Measurements from ENCODE around the gene SCAND1.
"Not testable (repeated sequence)": the region's sequence is repeated elsewhere in the genome, so short reads cannot be mapped to it uniquely, and the experiment has no call there.

Gene SCAND1

GRCh38 chr20:35954200-35954906, at the start of gene SCAND1:
Gene SCAND1, minus strand, starts transcription at chr20:35954502. Its CDS starts 218 bp downstream, at chr20:35954284.
- peak; percentile 91 to 92 for DNase-seq (ENCODE audit: low read depth in 2 of 2)

DNA sequence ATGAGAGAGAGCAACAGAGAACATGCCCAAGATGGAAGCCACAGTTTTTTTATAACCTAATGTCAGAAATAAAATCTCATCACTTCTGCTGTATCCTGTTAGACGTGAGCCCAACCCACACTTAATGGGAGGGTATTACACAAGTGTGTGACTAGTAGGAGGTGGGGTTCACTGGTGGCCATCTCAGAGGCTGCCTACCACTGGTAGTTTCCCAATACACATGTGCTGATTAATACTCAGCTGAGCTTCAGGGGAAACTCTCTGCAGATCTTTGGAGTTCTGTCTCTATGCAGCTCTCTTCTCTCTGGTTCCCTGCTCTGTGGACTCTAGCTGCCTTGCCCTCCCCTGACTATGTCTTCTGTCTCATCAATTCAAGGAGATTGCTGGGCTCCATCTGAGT, 49.7 kb upstream of the SCAND1 start:
- DNase-seq (ENCODE audit: low read depth in 2 of 2) = no peak

DNA sequence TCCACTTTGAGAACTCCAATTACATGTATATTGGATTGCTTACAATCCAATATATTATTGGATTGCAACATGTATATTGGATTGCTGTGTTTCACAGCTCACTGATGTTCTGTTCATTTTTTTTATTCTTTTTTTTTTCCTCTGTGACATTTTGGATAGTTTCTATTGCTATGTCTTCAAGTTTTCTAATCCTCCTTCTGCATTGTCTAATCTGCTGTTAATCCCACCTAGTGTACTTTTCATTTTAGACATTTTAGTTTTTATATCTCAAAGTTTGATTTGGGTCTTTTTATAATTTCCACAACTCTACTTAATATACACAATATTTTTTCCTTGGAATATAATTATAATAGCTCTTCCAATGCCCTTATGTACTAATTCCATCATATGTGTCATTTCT, 48.6 kb upstream of the SCAND1 start:
- no peak for DNase-seq (ENCODE audit: low read depth in 2 of 2)

- DNase-seq (ENCODE audit: low read depth in 2 of 2) = not testable (repeated sequence)
Measured at GRCh38 chr20:36001331-36001730, 47.0 kb upstream of the SCAND1 start.

DNA sequence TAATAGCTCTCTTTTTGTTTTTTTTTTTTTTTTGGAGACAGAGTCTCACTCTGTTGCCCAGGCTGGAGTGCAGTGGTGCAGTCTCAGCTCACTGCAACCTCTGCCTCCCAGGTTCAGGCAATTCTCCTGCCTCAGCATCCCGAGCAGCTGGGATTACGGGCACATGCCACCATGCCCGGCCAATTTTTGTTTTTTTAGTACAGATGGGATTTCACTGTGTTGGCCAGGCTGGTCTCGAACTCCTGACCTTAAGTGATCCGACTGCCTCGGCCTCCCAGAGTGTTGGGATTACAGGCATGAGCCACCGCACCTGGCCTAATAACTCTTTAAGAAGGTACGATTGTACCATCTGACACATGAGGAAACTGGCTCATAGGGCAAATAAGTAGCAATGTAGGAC, 42.2 kb upstream of the SCAND1 start:
- DNase-seq (ENCODE audit: low read depth in 2 of 2) = not testable (repeated sequence)

DNA sequence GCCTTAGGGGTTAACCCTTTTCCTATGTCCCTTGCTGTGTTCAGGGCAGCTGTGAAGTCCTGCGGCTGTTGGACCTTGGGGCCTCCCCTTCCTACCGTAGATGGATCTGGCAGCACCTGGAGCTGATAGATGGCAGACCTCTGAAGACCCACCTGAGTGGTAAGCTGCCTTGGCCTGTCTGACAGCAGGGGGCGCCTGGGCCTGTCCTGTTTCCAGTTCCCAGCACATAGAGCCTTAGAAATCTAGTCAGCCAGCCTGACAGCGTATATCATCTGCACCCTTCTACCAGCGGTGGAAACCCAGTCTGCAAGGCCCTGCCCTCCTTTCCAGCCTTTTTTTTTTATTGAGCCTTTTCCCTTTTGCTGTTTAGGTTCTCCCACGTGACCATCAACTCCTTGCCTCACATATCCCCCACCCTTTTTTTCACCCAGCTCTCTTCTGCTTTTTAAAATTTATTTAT, 40.7 kb upstream of the SCAND1 start:
- peak; percentile 42 to 64 for DNase-seq (ENCODE audit: low read depth in 2 of 2)

DNA sequence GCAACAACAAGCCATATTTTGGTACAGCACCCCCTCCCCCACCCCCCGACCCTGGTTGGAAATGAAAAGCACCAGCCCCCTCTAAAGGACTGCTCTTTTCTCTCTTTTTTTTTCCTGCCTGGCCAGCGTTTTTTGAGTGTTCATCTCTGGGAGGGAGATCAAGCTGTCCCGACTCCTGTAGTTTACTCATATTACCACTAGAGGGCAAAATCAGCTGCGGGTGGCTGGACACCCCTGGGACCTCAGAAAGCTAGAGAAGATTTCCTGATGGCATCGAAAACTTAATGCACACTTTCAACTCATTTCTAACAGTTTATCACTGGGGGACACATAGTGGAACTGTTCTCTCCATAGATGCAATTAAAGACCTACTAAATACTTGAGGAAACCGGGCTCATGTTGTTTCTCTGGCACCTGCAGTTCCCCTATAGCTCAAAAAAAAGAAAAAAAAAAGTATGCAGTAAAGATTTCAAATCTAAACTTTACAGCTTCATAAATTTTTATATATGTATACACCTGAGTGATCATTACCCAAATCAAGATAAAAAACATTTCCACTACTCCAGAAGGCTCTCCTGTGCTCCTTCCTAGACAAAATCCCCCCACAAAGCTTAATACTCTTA, 38.5 kb upstream of the SCAND1 start:
- peak in 1 of 2 donors; percentile 17 for DNase-seq (ENCODE audit: low read depth in 2 of 2)

- no peak for DNase-seq (ENCODE audit: low read depth in 2 of 2)
Measured at GRCh38 chr20:35991142-35991771, 37.0 kb upstream of the SCAND1 start.

DNA sequence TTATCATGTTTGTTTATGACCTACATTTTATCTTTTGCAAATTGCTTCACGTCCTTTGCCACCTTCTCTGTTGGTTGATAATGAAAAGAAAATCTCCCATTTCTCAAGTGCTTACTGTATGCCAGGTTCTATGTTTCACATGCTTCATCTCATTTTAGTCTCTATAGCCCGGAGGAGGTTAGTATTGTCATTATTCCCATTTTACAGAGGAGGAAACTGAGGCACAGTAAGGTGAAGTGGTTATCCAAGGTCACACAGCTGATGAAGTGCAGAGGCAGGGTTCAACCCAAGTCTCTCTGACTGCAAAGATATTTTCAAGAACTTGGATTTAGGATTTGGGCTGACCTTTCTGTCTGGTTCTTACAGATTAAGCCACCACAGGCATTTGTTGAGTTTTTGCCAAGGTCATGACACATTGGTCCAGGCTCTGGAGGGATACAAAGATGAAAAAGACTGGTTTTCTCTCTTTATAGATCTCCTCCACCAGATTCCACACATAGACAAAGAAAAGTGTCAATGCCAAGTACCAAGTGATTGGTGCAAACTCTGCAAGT, 34.7 kb upstream of the SCAND1 start:
- DNase-seq (ENCODE audit: low read depth in 2 of 2) = no peak

DNA sequence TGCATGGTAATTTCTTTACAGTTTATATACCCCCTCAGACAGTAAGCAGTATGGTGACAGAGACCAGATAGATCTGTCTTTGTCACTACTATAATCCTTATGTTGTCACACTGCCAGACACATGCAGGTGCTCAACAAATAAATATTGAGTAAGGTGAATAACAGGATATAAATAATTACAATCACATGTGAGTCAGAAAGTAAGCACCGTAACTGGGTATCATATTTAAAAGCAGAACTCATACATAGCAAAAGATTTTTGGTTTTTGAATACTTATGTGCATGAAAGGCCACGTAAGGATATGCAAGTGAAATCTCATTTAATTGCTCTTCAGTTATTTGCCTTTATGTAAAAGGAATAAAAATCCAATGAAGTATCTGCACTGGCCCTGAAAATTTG, 31.5 kb upstream of the SCAND1 start:
- DNase-seq (ENCODE audit: low read depth in 2 of 2) = no peak

GRCh38 chr20:35984382-35984781, 30.1 kb upstream of the SCAND1 start:
- no peak for DNase-seq (ENCODE audit: low read depth in 2 of 2)

GRCh38 chr20:35981969-35982368, 27.7 kb upstream of the SCAND1 start:
- no peak for DNase-seq (ENCODE audit: low read depth in 2 of 2)

- DNase-seq (ENCODE audit: low read depth in 2 of 2) = no peak
Measured at GRCh38 chr20:35979544-35979943, 25.2 kb upstream of the SCAND1 start.

GRCh38 chr20:35978041-35978513, 23.8 kb upstream of the SCAND1 start:
- no peak for DNase-seq (ENCODE audit: low read depth in 2 of 2)

DNA sequence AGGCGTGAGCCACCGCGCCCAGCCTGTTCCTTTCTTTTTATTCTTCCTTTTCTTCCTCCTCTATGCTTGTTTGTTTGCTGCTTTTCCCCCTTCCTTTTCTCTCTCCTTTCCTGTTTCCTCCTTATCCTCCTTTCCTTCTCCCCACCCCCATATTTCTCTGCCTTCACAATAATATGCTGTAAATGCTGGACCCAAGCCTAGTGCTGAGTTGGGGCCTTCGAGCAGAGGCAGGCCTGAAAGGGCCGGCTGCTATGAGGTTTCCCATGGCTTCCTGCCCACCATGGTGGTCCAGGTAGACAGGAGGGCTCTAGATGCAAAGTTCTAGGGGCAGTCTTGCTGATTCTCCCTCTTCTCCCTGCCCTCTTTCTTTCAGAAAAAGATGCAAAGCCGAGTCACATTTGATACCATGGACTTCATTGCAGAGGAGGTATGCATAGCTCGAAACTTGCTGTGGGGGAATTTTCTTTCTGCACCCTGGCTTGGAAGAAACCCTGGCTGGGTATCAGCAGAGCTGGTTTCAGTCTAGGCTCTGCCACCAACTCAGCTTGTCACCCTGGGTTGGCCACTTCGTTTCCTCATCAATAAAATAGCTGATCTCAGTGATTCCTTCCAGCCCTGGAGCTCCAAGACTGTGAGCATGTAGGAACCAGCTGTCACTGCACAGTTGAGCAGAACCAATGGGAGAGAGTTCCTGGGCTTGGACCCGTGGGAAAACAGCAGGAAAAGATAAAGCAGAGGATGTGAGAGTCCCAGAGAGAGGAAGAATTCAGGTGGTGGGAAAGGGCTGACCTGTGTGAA, 21.5 kb upstream of the SCAND1 start:
- DNase-seq (ENCODE audit: low read depth in 2 of 2) = no peak

DNA sequence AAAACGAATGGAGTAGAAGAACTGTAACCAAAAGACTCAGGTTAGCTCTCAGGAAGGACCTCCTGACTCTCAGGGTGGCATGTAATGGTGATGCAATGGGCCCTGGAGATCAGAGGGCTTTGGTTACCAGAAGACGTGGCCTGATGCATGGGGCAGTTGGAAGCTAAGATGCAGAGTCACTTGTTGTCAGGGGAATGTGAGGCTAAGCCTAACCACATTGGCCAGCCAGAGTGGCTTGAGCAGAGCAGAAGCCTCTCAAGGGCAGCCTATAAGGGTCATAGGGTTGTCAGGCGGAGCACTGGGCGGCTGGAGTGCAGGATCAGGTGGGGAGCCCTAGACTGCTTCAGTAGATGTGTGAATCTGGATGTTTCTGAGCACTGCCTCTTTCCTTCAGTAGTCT, 20.0 kb upstream of the SCAND1 start:
- DNase-seq (ENCODE audit: low read depth in 2 of 2) = no peak

- DNase-seq (ENCODE audit: low read depth in 2 of 2) = no peak
Measured at GRCh38 chr20:35972462-35972861, 18.2 kb upstream of the SCAND1 start.

DNA sequence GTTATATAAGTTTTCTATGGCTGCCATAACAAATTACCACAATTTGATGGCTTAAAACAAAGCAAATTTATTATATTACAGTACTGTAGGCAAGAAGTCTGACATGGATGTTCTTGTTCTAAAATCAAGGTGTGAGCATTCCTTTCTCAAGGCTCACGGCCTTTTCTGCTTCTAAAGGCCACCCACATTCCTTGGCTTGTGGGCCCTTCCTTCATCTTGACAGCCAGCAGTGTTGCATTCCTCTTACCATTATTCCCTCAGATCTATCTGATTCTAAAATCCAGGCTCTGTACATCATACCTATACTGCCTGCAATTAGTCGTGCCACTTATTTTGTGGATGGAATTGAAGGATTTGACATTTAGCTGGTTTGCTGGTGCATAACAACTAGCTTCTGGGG, 17.7 kb upstream of the SCAND1 start:
- DNase-seq (ENCODE audit: low read depth in 2 of 2) = no peak

DNA sequence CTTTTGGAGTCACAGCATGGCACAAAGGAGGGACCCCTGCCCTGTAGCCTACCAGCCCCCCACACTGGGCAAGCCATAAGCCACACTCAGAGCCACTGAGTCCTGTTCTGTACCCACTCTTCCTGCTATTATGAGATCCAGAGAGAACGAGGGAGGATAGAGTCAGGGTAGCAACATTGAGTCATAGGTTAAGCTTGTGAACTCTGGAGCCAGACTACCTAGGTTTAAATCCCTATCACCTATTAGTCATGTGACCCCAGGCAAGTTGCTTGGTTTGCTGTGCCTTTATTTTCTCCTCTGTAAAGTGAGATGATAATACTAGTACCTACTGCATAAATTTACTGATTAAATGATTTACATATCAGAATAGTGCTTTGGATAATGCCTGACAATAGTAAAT, 14.6 kb upstream of the SCAND1 start:
- DNase-seq (ENCODE audit: low read depth in 2 of 2) = no peak

GRCh38 chr20:35967979-35968640, 13.8 kb upstream of the SCAND1 start, which contains the start of gene CNBD2:
Gene CNBD2, plus strand, starts transcription at chr20:35968590. Its CDS starts 173 bp downstream, at chr20:35968763.
- no peak for DNase-seq (ENCODE audit: low read depth in 2 of 2)

- no peak for DNase-seq (ENCODE audit: low read depth in 2 of 2)
Measured at GRCh38 chr20:35963878-35964277, 9.6 kb upstream of the SCAND1 start.
